ENCODE results near the gene TGFBR3. TPM values are rescaled to one million over a fixed set of nuclear protein-coding genes. Genes with fewer than 3 reads are reported as not detected.

TGFBR3 gene
- total and polyA plus RNA-seq, 2 of the 4 experiments (the other 2 are of a cell fraction) = 3.0 to 11.3 TPM

DNA sequence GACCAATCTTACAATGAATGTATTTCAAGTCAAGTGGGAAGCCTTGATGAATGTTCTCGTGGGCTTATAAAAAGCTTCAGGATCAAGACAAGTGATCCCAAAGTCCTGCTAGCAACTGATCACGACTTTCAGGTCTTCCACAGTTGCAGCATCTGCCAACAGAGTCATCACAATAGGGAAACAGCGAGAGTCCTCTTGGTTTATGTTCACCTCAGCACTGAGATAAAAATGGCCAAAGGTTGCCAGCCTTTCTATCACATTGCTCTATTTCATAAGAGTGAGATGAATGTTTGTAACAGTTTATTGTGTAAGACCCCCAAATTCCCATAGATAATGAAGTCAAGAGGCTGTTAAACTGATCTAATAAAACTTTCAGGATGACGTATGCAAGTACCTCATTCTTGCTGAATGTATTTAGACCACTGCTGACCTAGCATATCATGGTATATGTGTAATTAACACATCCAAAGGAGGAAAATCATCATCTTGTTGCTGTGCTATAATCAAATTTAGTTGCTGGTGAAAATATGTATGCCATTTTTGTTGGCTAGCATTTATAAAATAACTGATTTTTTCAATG is 150.6 kb downstream of the TGFBR3 start:
- ChIA-PET POLR2A (ENCODE audit: unreplicated experiment) (no interaction called here), CTCF (no interaction called here)
- Histone ChIP-seq H4K8ac (ENCODE audit: low read depth in 2 of 2, low read length in 2 of 2) (no peak overlapping the region), H3K27ac (ENCODE audit: insufficient read depth, low read length) (no peak overlapping the region), H3K4me2 (ENCODE audit: low read depth, low read length) (no peak overlapping the region), H2BK5ac (ENCODE audit: low read depth, low read length, poor library complexity, severe bottlenecking) (no peak overlapping the region), H3K18ac (ENCODE audit: low read depth, low read length) (no peak overlapping the region), H3K23ac (ENCODE audit: low read depth, low read length) (no peak overlapping the region), H3K4ac (ENCODE audit: low read depth, low read length) (no peak overlapping the region), H4K5ac (ENCODE audit: low read depth, low read length) (no peak overlapping the region), H4K91ac (ENCODE audit: insufficient read depth, low read depth, low read length) (no peak overlapping the region), H2BK20ac (ENCODE audit: low read depth, low read length) (no peak overlapping the region), H2BK15ac (ENCODE audit: low read depth, low read length) (no peak overlapping the region), H2BK120ac (ENCODE audit: low read depth, low read length) (0 out of 2 replicates have a peak overlapping the region, but pooled peaks have one; percentile 15), H4K20me1 (ENCODE audit: insufficient read depth, low read length) (no peaks in the 10 kb centered on the region), H2AK9ac (replicated peaks; ENCODE audit: low read depth, low read length, poor library complexity) (no peak overlapping the region), H3K36me3 (ENCODE audit: control insufficient read depth, insufficient read depth, low read length) (peaks cover 9% of the 10 kb centered on the region), H3K9me1 (ENCODE audit: insufficient read depth, low read length) (peaks cover 19% of the 10 kb centered on the region), H3K9me3 (ENCODE audit: control insufficient read depth, insufficient read depth, low read length) (no peaks in the 10 kb centered on the region), H2AFZ (replicated peaks; ENCODE audit: low read length, poor library complexity) (no peak overlapping the region), H3K14ac (replicated peaks; ENCODE audit: low read depth, low read length) (no peak overlapping the region), H3K4me3 (ENCODE audit: insufficient read depth, low read depth, low read length) (no peak overlapping the region), H3K9ac (ENCODE audit: low read depth, low read length) (no peak overlapping the region), H3K27me3 (ENCODE audit: control insufficient read depth, insufficient read depth, low read length) (no peaks in the 10 kb centered on the region), H3K4me1 (ENCODE audit: control insufficient read depth, insufficient read depth, low read length) (peaks cover 25% of the 10 kb centered on the region), H2AK5ac (ENCODE audit: low read depth, low read length) (no peak overlapping the region), H3K56ac (ENCODE audit: extremely low read depth, insufficient read depth, low read length) (no peak overlapping the region), H3K79me1 (ENCODE audit: low read depth in 1 of 2, low read length in 2 of 2) (peaks cover 0 to 8% of the 10 kb centered on the region in 2 experiments; a peak in 1 of 4 replicates)
- intact Hi-C loops (cut with micrococcal nuclease) = loop anchor here (5.0 to 10.0 kb wide), 2 partner anchors 147 to 221 kb away; no protein-coding TSS in a partner anchor
- TF ChIP-seq POLR2A (IDR thresholded peaks at IDR 0.05; ENCODE audit: low read depth, low read length) (no peak), MAFK (IDR thresholded peaks at IDR 0.05; ENCODE audit: low read depth, low read length) (no peak), BHLHE40 (IDR thresholded peaks at IDR 0.05; ENCODE audit: low read depth, low read length) (no peak), CEBPB (IDR thresholded peaks at IDR 0.05; ENCODE audit: low read depth, low read length) (no peak), RAD21 (IDR thresholded peaks at IDR 0.05; ENCODE audit: low read length) (no peak), MAZ (IDR thresholded peaks at IDR 0.05; ENCODE audit: borderline replicate concordance, low read depth, low read length) (no peak), ELK1 (IDR thresholded peaks at IDR 0.05; ENCODE audit: borderline replicate concordance, low read depth, low read length) (no peak), MXI1 (IDR thresholded peaks at IDR 0.05; ENCODE audit: borderline replicate concordance, low read depth, low read length) (no peak), RFX5 (IDR thresholded peaks at IDR 0.05; ENCODE audit: low read depth, low read length) (no peak), CHD1 (IDR thresholded peaks at IDR 0.05; ENCODE audit: low read depth, low read length) (no peak), RCOR1 (IDR thresholded peaks at IDR 0.05; ENCODE audit: insufficient replicate concordance, low read length) (no peak), USF2 (IDR thresholded peaks at IDR 0.05; ENCODE audit: low read depth, low read length) (no peak), NFE2L2 (IDR thresholded peaks at IDR 0.05; ENCODE audit: low read depth, low read length) (no peak), CTCF (conservative IDR thresholded peaks at IDR 0.05; ENCODE audit: low read depth, low read length) (no peak), FOS (IDR thresholded peaks at IDR 0.05; ENCODE audit: low read depth, low read length) (no peak), SMC3 (IDR thresholded peaks at IDR 0.05; ENCODE audit: low read depth, low read length) (no peak)
- no CpG with 5 or more reads among the region's 4 CpGs for WGBS, 2 experiments (ENCODE audit: extremely low coverage in 2 of 2, insufficient read length in 1 of 2)
- ATAC-seq (ENCODE audit: low read depth) = no peak
- DNase-seq = no peak
- BruUV-seq (replicated peaks) = no TSS peak
- dilution Hi-C loops (cut with HindIII; ENCODE audit: low sequenced_read_pairs, unreplicated experiment) = no loop called here
- in situ Hi-C loops (cut with MboI; ENCODE audit: low sequenced_read_pairs) = loop anchor here (10.0 kb wide), 1 partner anchor 149 kb away; the partner anchor contains the start of gene TGFBR3
